Skeletal muscle tissue (tissue), 5 donors: ENCODE results near the gene HNRNPA3. TPM values are rescaled to one million over a fixed set of nuclear protein-coding genes. Genes with fewer than 3 reads are reported as not detected.

ENCODE experiments used
- H3K27ac ChIP-seq: one replicate; pipeline ENCODE4 v1.7.0; 2013; ENCODE audit warnings: mild to moderate bottlenecking, low read depth, low read length, inconsistent platforms
- H3K27me3 ChIP-seq, 3 donors: one replicate each; pipeline ENCODE4 v1.7.0; 2013; ENCODE audit warnings: low read length in 3 of 3; ENCODE audit not compliant: control insufficient read depth in 3 of 3, insufficient read depth in 3 of 3
- H3K36me3 ChIP-seq, 3 donors: one replicate each; pipeline ENCODE4 v1.7.0; 2013; ENCODE audit warnings: low read length in 3 of 3; ENCODE audit not compliant: control insufficient read depth in 3 of 3, insufficient read depth in 3 of 3
- H3K4me1 ChIP-seq, 3 donors: one replicate each; pipeline ENCODE4 v1.7.0; 2013; ENCODE audit warnings: low read length in 3 of 3, mild to moderate bottlenecking in 3 of 3; ENCODE audit not compliant: control insufficient read depth in 3 of 3, insufficient read depth in 3 of 3
- H3K4me3 ChIP-seq, 3 donors: one replicate each; pipeline ENCODE4 v1.7.0; 2013; ENCODE audit warnings: low read length in 3 of 3
- H3K9ac ChIP-seq, 3 donors: one replicate each; pipeline ENCODE4 v1.7.0; 2013; ENCODE audit warnings: low read length in 3 of 3, mild to moderate bottlenecking in 3 of 3, moderate library complexity in 2 of 3, low read depth in 1 of 3
- H3K9me3 ChIP-seq, 3 donors: one replicate each; pipeline ENCODE4 v1.7.0; 2013; ENCODE audit warnings: low read length in 3 of 3; ENCODE audit not compliant: control insufficient read depth in 3 of 3
- small RNA-seq: library from RNA; depleted of rRNA; stranded (forward); fragments of <200 nt; gene quantifications from one replicate; pipeline ENCODE3, GENCODE V24; 2014
- total RNA-seq: library from RNA; depleted of rRNA; stranded (reverse); fragments of >200 nt; gene quantifications from one replicate; pipeline ENCODE4 v1.2.3, GENCODE V29; 2014
- donor health status: Osteomylitis.

Gene HNRNPA3
- total RNA-seq, 1 donor from 2014 or later = 49.1 TPM

- Histone ChIP-seq H3K9ac (no peak overlapping the region), H3K27ac (no peak overlapping the region), H3K9me3 (no peaks in the 10 kb centered on the region), H3K4me1 (peaks cover 6 to 16% (median 11%) of the 10 kb centered on the region in 3 donors), H3K27me3 (no peaks in the 10 kb centered on the region), H3K36me3 (no peaks in the 10 kb centered on the region), H3K4me3 (no peak overlapping the region)
Observed at GRCh38 chr2:177268187-177268871, 55.7 kb downstream of the HNRNPA3 start.

- no peaks in the 10 kb centered on the region for H3K36me3 ChIP-seq
- H3K4me1 ChIP-seq = peaks cover 6 to 16% (median 14%) of the 10 kb centered on the region in 3 donors
- no peak overlapping the region for H3K4me3 ChIP-seq
- H3K9me3 ChIP-seq = no peaks in the 10 kb centered on the region
- H3K9ac ChIP-seq = no peak overlapping the region
- no peaks in the 10 kb centered on the region for H3K27me3 ChIP-seq
- no peak overlapping the region for H3K27ac ChIP-seq
Observed at GRCh38 chr2:177268901-177269300, 56.3 kb downstream of the HNRNPA3 start.

DNA sequence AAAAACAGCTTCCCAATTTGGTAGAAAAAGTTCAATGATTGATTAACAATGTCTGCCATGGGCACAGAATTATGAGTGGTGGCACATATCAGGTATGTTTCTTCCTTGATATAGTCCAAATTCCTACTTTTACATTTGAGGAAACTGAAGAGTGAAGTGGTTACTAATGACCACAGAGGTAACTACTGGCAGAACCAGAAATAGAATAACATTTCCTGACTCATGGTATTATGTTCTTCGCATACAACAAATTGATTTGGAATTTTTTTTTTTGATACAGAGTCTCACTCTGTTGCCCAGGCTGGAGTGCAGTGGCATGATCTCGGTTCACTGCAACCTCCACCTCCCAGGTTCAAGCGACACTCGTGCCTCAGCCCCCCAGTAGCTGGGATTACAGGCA is 57.9 kb downstream of the HNRNPA3 start:
- H3K36me3 ChIP-seq = no peaks in the 10 kb centered on the region
- H3K9ac ChIP-seq = no peak overlapping the region
- H3K27me3 ChIP-seq = no peaks in the 10 kb centered on the region
- H3K9me3 ChIP-seq = no peaks in the 10 kb centered on the region
- no peak overlapping the region for H3K27ac ChIP-seq
- H3K4me1 ChIP-seq = peaks cover 6 to 14% (median 12%) of the 10 kb centered on the region in 3 donors
- no peak overlapping the region for H3K4me3 ChIP-seq

DNA sequence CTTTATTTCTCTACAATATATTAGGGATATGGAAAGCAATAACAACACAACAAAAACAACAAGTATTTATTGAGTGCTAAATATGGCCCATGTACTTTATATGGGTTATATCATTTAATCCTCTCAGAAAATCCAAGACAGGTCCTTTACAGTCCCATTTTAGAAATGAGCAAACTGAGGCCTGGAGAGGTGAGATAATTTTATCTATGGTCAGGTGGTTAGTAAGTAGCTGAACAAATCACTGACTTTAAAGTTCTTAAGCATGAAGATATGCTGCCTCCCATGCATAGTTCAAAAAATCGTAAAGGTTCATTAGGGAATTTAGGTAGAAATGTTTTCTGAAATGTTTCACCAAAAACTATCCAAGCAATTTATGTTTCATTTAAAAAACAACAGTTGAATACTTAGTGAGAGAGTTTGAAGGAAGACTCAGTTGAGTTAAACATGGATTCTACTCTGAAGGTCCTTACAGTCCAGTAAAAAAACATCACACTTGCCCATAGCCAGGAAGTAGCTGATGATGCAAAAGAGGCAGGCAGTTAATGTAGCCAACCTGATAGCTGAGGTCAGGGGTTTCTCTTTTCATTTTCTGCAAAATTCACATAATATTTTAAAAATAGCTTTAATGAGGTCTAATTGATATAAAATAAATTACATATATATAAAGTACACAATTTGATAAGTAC is 59.5 kb downstream of the HNRNPA3 start:
- no peak overlapping the region for H3K27ac ChIP-seq
- no peaks in the 10 kb centered on the region for H3K36me3 ChIP-seq
- H3K9ac ChIP-seq = no peak overlapping the region
- no peaks in the 10 kb centered on the region for H3K27me3 ChIP-seq
- H3K4me1 ChIP-seq = peaks cover 0 to 4% (median 0%) of the 10 kb centered on the region in 3 donors
- H3K4me3 ChIP-seq = no peak overlapping the region
- no peaks in the 10 kb centered on the region for H3K9me3 ChIP-seq

DNA sequence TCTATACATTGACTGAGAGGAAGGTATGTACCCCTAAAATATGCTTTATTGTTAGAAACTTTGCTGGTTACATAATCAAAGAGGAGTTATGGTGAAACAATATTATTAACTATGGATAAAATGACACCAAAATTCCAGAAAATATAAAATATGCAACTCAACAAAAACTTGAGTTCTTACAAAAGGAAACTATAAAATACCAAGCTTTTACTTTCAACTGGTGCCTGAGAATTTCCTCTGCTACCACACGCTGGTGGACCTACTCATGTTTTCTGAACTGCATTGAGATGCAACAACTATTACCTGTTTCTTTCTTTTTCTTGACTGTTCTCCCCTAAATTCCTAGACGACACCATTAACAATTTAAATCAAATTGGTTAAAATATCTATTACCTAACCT is 60.2 kb downstream of the HNRNPA3 start:
- no peaks in the 10 kb centered on the region for H3K36me3 ChIP-seq
- H3K9me3 ChIP-seq = no peaks in the 10 kb centered on the region
- H3K9ac ChIP-seq = no peak overlapping the region
- no peak overlapping the region for H3K4me3 ChIP-seq
- H3K27me3 ChIP-seq = no peaks in the 10 kb centered on the region
- peaks cover 0 to 4% (median 0%) of the 10 kb centered on the region in 3 donors for H3K4me1 ChIP-seq
- H3K27ac ChIP-seq = no peak overlapping the region

DNA sequence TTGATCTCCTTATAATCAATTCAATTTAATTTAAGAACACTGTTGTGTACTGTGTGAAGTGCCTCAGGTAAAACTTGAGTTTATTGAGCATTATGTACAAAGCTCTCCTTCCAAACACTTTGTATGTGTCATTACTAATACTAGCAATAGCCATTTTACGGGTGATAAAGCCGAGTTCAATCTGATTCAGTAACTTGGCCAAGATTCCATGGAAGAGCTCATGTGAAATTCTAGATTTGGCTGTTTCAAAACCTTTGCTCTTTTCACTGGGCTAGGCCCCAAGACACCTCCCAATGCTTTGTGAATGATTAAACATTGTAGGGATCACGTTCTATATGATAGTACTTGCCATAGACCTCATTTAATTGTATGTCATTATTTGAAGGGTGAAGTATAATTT is 60.8 kb downstream of the HNRNPA3 start:
- Histone ChIP-seq H3K4me1 (peaks cover 0 to 4% (median 0%) of the 10 kb centered on the region in 3 donors), H3K27me3 (no peaks in the 10 kb centered on the region), H3K9ac (no peak overlapping the region), H3K4me3 (no peak overlapping the region), H3K9me3 (no peaks in the 10 kb centered on the region), H3K36me3 (no peaks in the 10 kb centered on the region), H3K27ac (no peak overlapping the region)

Small RNAs within 50 kb of the gene (small RNA-seq; reads per million reads assigned to genes)
- gene MIR3128 (not detected), gene RF00019 (not detected)

Other genes starting within 250 kb of the HNRNPA3 start
- 21.4 TPM for gene NFE2L2, start 51.9 kb downstream of the HNRNPA3 start, total RNA-seq
- gene AGPS, start 180.0 kb downstream of the HNRNPA3 start, total RNA-seq = 29.7 TPM